ENCODE data around the gene SLC24A3. TPM values are rescaled to one million over a fixed set of nuclear protein-coding genes. Genes with fewer than 3 reads are reported as not detected.
"Not testable (repeated sequence)": the region's sequence is repeated elsewhere in the genome, so short reads cannot be mapped to it uniquely, and the experiment has no call there.

The SLC24A3 gene
- total RNA-seq, 1 donor from 2014 or later = 0.10 TPM

DNA sequence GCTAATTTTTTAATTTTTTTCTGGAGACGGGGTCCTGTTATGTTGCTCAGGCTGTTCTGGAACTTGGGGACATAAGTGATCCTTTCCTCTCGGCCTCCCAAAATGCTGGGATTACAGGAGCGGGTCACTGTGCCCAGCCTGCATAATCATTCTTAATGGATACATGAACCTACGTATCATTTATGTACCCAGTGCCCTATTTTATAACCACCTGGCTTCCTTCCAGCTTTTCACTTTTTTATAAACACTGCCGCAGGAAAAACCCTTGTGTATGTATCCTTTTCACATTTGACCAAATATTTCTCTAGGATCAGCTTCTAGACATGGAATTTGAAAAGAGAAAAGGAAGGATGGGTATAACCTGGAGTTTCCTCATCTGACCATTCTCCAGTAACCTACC, 460.1 kb downstream of the SLC24A3 start:
- no peaks in the 10 kb centered on the region for H3K4me1 Mint-ChIP-seq (ENCODE audit: low read depth)
- no peaks in the 10 kb centered on the region for H3K9me3 Mint-ChIP-seq (ENCODE audit: low read depth)
- TF ChIP-seq CTCF (IDR thresholded peaks at IDR 0.05) = no peak
- no peak overlapping the region for H3K27ac Mint-ChIP-seq (ENCODE audit: unreplicated experiment)
- no peak for DNase-seq (ENCODE audit: low spot score)
- no peak overlapping the region for H3K4me3 Mint-ChIP-seq (ENCODE audit: unreplicated experiment)
- peaks cover 20% of the 10 kb centered on the region for H3K27me3 Mint-ChIP-seq (ENCODE audit: low read depth)
- no peaks in the 10 kb centered on the region for H3K36me3 Mint-ChIP-seq (ENCODE audit: low read depth)

GRCh38 chr20:19673575-19673974, 461.1 kb downstream of the SLC24A3 start:
- Mint-ChIP-seq H3K9me3 (ENCODE audit: low read depth) (no peaks in the 10 kb centered on the region), H3K4me3 (ENCODE audit: unreplicated experiment) (no peak overlapping the region), H3K36me3 (ENCODE audit: low read depth) (no peaks in the 10 kb centered on the region)

GRCh38 chr20:19676202-19676601, 463.8 kb downstream of the SLC24A3 start:
- H3K4me1 Mint-ChIP-seq (ENCODE audit: low read depth) = no peaks in the 10 kb centered on the region
- no peak for TF ChIP-seq CTCF (IDR thresholded peaks at IDR 0.05)
- H3K9me3 Mint-ChIP-seq (ENCODE audit: low read depth) = no peaks in the 10 kb centered on the region
- DNase-seq (ENCODE audit: low spot score) = no peak
- H3K4me3 Mint-ChIP-seq (ENCODE audit: unreplicated experiment) = no peak overlapping the region
- H3K36me3 Mint-ChIP-seq (ENCODE audit: low read depth) = no peaks in the 10 kb centered on the region
- H3K27ac Mint-ChIP-seq (ENCODE audit: unreplicated experiment) = no peak overlapping the region
- H3K27me3 Mint-ChIP-seq (ENCODE audit: low read depth) = peaks cover 19% of the 10 kb centered on the region

More at GRCh38 chr20:19673575-19673974, 461.1 kb downstream of the SLC24A3 start:
- DNase-seq (ENCODE audit: low spot score) = no peak
- H3K27me3 Mint-ChIP-seq (ENCODE audit: low read depth) = peaks cover 20% of the 10 kb centered on the region
- TF ChIP-seq CTCF (IDR thresholded peaks at IDR 0.05) = no peak
- no peaks in the 10 kb centered on the region for H3K4me1 Mint-ChIP-seq (ENCODE audit: low read depth)
- H3K27ac Mint-ChIP-seq (ENCODE audit: unreplicated experiment) = no peak overlapping the region

DNA sequence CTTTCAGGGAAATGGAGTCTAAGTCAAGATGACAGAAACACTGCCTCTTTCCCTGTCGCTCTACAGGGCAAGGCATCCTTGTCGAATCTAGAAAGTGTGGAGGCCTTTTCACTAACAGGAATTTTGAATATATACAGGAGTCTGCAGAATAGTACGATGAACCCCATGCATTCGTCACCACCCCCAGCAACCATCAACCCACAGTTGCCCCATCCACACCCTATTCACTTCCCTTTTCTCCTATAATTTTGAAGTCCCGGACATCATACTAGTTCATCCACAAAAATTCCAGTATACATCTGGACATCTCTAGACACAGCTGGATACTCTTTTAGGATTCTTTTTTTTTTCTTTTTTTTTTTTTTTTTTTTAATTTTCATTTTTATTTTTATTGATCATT, 464.9 kb downstream of the SLC24A3 start:
- no peak overlapping the region for H3K27ac Mint-ChIP-seq (ENCODE audit: unreplicated experiment)
- H3K9me3 Mint-ChIP-seq (ENCODE audit: low read depth) = no peaks in the 10 kb centered on the region
- DNase-seq (ENCODE audit: low spot score) = no peak
- H3K4me1 Mint-ChIP-seq (ENCODE audit: low read depth) = no peaks in the 10 kb centered on the region
- no peaks in the 10 kb centered on the region for H3K36me3 Mint-ChIP-seq (ENCODE audit: low read depth)
- no peak for TF ChIP-seq CTCF (IDR thresholded peaks at IDR 0.05)
- peaks cover 10% of the 10 kb centered on the region for H3K27me3 Mint-ChIP-seq (ENCODE audit: low read depth)
- H3K4me3 Mint-ChIP-seq (ENCODE audit: unreplicated experiment) = no peak overlapping the region

DNA sequence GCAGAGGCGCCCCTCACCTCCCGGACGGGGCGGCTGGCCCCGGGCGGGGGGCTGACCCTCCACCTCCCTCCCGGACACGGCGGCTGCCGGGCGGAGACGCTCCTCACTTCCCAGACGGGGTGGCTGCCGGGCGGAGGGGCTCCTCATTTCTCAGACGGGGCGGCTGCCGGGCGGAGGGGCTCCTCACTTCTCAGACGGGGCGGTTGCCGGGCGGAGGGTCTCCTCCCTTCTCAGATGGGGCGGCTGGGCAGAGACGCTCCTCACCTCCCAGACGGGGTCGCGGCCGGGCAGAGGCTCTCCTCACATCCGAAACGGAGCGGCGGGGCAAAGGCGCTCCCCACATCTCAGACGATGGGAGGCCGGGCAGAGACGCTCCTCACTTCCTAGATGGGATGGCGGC, 466.1 kb downstream of the SLC24A3 start:
- H3K4me3 Mint-ChIP-seq (ENCODE audit: unreplicated experiment); DNase-seq (ENCODE audit: low spot score); H3K27ac Mint-ChIP-seq (ENCODE audit: unreplicated experiment); H3K9me3 Mint-ChIP-seq (ENCODE audit: low read depth); H3K36me3 Mint-ChIP-seq (ENCODE audit: low read depth); H3K4me1 Mint-ChIP-seq (ENCODE audit: low read depth); H3K27me3 Mint-ChIP-seq (ENCODE audit: low read depth): not testable (repeated sequence)

DNA sequence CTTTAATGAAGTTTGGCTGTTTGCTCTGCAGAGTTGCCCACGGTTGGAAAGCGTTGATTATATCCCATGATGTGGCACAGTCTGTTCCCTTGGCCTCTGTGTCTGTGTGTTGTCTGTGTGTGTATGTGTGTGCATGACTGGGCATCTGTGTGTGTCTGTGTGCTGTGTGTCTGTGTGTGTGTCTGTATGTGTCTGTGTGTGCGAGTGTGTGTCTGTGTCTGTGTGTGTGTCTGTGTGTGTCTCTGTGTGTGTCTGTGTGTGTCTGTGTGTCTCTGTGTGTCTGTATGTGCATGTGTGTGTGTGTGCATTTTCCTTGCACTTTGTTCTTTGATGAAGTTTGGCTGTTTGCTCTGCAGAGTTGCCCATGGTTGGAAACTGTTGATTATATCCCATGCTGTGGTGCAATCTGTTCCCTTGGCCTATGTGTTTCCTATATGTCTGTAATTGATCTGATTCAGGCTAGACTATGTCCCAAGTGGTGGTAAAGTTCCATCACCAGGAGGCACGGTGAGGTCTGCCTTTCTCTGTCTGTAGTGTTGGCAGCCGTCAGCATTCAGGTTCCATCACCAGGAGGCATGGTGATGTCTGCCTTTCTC, 467.6 kb downstream of the SLC24A3 start:
- Mint-ChIP-seq H3K4me1 (ENCODE audit: low read depth) (no peaks in the 10 kb centered on the region), H3K9me3 (ENCODE audit: low read depth) (no peaks in the 10 kb centered on the region), H3K27me3 (ENCODE audit: low read depth) (peaks cover 11% of the 10 kb centered on the region), H3K4me3 (ENCODE audit: unreplicated experiment) (no peak overlapping the region), H3K27ac (ENCODE audit: unreplicated experiment) (no peak overlapping the region), H3K36me3 (ENCODE audit: low read depth) (no peaks in the 10 kb centered on the region)
- no peak for DNase-seq (ENCODE audit: low spot score)
- TF ChIP-seq CTCF (IDR thresholded peaks at IDR 0.05) = no peak

All from chondrocyte (in vitro differentiated cells).